Middle frontal gyrus (tissue), 1 donor: ENCODE data around the gene CCDC192.

Source experiments
- DNase-seq: peaks from one replicate; pipeline ENCODE4 v3.0.0-alpha.2; 2015; ENCODE audit warnings: low spot score; ENCODE audit errors: extremely low spot score

CCDC192 gene

DNA sequence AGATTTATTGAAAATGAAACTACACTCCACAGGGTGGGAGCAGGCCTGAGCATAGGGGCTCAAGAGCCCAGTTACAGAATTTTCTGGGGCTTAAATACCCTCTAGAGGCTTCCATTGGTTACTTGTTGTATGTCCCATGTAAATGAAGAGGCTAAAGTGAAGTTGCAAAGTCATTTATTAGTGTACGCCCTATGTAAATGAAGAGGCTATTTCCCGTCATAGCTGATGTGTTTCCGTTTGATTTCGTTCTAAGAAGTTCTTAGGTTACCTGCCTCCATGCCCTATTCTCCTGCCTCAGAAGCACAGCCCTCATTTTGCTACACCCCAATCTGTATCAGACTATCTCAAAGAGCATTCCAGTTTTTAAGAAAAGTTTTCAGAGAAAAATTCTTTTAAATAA is 273.3 kb downstream of the CCDC192 start:
- DNase-seq: no peak

DNA sequence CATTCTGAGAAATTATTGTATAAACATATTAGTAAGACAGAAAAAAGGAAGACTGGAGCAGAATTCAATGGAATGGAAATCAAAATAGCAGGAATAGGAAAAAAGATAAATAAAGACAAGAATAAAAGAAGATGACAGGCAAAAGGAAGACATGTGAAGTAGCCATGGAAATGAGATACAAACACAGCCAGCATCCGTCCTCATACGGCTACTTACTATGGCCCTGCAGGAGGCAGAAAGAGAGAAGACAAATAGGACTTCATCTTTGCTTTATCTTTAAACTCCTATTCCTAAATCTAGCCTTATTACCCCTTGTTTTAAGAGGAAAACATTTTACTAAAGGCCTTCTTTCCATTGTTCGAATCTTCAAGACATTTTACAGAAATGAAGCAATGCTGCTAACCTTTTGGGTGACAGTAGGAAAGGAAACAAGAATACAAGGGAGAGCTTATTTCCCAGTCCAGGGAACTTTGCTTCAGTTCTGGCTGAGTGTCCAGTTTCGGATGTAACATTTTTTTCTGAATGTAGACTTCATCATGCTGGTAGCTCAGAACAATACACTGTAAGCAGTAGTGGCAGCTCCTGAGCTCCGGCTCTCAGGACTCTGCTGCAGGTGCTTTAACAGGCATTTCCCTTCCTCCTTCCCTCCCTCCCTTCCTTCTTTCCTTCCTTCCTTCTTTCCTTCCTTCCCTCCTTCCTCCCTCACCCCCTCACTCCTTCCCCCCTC is 274.0 kb downstream of the CCDC192 start:
- DNase-seq: no peak

DNA sequence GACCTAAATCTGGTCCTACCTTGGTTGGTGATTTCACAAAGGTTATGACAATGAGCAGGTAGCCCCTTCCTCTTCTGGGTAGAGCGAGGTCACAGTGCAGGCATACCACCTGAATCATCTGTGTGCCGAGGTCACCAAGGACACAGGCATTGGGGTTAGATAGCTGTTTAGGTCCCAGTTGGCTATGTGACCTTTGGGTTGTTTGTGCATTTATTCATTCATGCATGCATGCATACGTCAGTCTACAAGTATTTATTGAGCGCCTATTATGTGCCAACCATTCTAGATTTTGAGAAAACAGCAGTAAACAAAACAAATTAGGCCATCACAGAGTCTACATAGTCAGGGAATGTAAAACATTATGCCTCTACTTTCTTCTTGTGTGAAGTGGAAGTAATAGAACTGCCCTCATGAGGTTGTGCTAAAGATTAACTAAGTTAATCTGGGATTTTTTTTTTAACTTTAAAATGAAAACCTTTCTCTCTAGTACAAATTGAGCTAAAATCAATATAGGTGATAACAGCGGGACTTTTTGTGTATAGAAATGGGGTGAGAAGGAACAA is 275.6 kb downstream of the CCDC192 start:
- no peak for DNase-seq

DNA sequence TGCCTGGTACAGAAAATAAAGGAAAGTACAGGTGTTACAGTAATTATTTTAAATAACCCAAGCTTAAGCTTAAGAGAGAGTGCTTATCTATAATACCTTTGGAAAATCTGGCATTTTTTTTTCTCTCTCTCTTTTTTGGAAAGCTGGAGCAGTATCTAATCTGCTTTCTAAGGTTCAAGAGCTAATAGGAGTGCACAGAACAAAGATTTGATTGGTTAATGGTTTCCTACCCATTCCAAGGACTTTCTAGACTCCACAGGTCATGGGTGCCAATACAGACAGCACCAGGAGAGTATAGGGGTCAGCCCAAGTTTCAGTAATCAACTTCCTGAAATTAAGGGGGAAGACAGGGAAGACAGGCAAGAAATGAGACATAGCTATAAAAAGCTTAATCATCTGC is 276.3 kb downstream of the CCDC192 start:
- no peak for DNase-seq

DNA sequence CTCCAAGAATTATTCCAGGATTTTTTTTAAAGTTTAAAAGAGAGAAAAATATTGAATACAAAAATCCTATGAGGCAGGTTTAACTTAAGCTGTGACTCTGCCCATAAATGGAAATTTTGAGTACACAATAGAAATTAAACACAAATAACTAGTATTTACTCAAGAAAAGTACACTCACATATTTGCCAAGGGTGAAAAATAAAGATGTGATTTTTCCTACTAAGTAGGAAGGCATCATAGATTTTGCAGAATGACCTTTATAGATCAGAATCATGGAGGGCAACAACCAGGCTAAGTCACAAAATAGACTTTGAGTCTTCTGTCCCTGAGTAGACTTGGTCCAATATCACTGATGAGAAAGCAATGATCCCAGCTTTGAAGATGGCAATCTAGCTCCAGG is 277.7 kb downstream of the CCDC192 start:
- DNase-seq: no peak

DNA sequence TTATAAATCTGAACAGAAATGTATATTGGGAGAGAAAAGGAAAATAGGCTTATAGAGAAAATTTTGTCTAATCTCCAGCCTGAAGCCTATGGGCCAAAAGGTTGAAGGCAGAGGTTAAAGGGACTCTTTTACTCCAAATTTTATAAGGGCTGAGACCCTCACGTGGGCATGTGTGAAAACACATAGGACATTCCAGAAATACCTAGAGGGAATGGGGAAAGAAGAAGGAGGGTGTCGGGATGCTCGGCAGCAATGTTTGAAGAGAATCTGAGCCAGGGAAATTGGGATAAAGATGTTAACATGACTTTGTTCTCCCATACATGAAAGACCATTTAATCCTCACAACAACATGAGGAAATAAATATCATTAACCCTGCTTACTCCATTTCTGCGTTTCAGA is 278.3 kb downstream of the CCDC192 start:
- no peak for DNase-seq

DNA sequence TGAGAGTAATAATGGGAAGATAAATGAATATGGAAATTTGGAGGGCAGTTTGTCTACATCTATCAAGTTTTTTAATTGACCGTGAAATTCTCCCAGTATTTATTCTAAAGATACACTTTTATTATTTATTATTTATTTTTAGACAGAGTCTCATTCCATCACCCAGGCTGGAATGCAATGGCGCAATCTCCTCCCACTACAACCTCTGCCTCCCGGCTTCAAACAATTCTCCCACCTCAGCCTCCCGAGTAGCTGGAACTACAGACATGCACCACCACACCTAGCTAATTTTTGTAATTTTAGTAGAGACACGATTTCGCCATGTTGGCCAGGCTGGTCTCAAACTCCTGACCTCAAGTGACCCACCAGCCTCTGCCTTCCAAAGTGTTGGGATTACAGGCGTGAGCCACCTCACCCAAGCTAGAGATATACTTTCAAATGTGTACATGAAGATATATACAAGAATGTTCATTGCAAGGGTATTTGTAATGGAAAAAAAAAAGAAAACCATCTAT is 282.7 kb downstream of the CCDC192 start:
- DNase-seq: no peak

DNA sequence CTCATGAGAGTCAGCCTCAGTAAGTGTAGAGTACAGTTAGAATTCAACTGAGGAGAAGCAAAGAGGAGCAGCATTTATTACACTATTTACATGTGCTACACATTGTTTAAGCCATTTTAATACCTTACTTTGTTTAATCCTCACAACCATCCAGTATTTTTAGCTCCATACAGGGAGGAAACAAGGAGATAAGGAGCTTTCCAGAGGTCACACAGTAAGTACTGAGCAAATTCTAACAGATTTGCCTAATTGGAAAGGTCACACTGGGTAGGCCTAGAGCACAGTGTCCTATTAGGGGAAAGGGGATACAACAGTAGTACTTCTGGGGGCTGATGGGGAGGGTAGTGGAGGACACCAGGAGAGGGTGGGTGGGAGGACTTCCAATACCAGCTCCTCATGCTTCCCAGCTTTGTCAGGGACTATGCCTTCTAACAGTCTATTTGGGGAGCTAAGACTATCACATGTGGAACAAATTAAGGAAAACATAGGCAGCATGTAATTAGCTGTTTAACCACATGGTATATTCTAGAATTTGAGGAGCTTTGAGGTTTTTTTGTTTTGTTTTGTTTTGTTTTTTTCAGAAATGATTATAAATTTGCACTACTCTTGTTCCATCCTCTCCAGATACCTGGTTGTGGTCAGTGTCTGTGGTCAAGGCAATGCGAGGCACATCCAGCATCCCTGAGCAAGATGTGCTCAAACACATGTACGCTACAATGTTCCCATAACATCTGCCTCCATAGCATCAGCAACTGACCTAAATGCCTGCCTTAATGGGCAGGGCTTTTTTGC is 284.4 kb downstream of the CCDC192 start:
- DNase-seq: no peak

DNA sequence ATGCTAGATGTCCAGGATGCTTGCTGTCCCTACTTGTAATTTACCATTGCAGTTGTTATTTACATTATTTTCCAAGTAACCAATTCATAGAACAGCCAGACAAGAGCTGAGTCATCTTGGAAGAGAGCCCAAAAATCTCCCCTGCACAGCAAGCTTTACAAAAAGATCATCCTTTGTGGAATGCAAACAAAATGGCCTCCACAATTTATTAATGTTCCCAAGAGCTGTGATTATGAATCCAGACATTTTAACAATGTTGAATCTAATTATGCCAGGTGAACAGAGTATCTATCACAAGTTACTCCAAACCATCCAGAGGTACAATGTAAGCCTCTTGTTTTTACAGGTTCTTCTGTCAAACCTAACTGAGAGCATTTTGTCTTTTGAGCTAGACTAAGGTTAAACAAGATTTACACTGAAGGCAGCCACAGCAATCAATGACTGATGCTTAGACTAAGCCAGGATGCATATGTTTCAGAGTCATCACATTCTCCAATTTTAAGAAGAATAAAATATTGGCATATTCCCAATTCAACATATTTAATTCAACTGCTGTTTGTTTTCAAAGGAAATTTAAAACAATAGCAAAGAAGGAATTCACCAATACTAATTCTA is 285.1 kb downstream of the CCDC192 start:
- no peak for DNase-seq
